OCI-LY7 (cell line): Measurements from ENCODE around the gene ZNF154.

Source experiments
- EZH2phosphoT487 ChIP-seq: fragments of 200-600 bp; sonication (generic); IDR thresholded peaks from 2 replicates; pipeline ENCODE4 v1.6.1; 2018; ENCODE audit warnings: low read depth, borderline replicate concordance, mild to moderate bottlenecking, mixed run types, antibody characterized with exemption, low read length, moderate library complexity, mixed read lengths
- TF ChIP-seq, protein P1 (sequence below): fragments of 200-600 bp; sonication (generic); conservative IDR thresholded peaks from 2 replicates; pipeline ENCODE4 v1.5.1; 2014; ENCODE audit warnings: mild to moderate bottlenecking, antibody characterized with exemption, low read length, moderate library complexity, mixed read lengths

DNA sequence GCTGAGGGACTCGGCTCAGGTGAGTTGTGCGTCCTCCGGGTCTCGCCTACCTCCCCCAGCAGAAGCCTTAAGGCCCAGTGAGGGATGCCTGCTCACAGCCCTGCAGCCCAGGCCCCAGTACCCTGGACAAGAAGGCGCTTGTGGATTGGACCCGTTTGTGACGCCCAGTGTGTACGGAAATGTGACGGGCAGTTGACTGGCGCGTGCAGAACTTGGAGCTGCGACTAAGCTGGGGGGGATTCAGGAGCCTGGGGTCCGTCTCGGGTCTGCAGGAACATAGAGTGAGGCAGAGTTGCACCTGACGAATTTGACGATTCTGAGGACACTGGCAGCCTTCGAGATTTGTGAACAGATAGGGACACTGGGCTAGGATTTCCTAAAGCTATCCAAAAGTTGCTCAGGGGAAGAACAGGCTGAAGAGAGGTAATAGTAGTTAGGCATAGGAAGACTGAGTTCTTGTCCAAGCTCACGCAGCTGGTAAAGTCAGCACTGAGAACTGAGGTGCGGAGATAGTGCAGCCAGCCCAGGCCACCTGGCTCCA, 26.7 kb downstream of the ZNF154 start:
- TF ChIP-seq EZH2phosphoT487: no peak
- TF ChIP-seq, protein P1, sequence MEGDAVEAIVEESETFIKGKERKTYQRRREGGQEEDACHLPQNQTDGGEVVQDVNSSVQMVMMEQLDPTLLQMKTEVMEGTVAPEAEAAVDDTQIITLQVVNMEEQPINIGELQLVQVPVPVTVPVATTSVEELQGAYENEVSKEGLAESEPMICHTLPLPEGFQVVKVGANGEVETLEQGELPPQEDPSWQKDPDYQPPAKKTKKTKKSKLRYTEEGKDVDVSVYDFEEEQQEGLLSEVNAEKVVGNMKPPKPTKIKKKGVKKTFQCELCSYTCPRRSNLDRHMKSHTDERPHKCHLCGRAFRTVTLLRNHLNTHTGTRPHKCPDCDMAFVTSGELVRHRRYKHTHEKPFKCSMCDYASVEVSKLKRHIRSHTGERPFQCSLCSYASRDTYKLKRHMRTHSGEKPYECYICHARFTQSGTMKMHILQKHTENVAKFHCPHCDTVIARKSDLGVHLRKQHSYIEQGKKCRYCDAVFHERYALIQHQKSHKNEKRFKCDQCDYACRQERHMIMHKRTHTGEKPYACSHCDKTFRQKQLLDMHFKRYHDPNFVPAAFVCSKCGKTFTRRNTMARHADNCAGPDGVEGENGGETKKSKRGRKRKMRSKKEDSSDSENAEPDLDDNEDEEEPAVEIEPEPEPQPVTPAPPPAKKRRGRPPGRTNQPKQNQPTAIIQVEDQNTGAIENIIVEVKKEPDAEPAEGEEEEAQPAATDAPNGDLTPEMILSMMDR: no peak
